ENCODE measurements around the gene UBALD2.

- TF ChIP-seq, protein P1, sequence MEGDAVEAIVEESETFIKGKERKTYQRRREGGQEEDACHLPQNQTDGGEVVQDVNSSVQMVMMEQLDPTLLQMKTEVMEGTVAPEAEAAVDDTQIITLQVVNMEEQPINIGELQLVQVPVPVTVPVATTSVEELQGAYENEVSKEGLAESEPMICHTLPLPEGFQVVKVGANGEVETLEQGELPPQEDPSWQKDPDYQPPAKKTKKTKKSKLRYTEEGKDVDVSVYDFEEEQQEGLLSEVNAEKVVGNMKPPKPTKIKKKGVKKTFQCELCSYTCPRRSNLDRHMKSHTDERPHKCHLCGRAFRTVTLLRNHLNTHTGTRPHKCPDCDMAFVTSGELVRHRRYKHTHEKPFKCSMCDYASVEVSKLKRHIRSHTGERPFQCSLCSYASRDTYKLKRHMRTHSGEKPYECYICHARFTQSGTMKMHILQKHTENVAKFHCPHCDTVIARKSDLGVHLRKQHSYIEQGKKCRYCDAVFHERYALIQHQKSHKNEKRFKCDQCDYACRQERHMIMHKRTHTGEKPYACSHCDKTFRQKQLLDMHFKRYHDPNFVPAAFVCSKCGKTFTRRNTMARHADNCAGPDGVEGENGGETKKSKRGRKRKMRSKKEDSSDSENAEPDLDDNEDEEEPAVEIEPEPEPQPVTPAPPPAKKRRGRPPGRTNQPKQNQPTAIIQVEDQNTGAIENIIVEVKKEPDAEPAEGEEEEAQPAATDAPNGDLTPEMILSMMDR (conservative IDR thresholded peaks at IDR 0.05 in 1 of 2, IDR thresholded peaks at IDR 0.05 in 1 of 2; ENCODE audit: low read depth in 1 of 2, low read length in 2 of 2), result no peak
- no peak for TF ChIP-seq EZH2 (IDR thresholded peaks at IDR 0.05; ENCODE audit: low read length, missing control alignments)
Observed at GRCh38 chr17:76241691-76242255, 23.4 kb upstream of the UBALD2 start.
